Bronchial epithelial cell (primary cell): ENCODE measurements around the gene SYT17. TPM values are rescaled to one million over a fixed set of nuclear protein-coding genes. Genes with fewer than 3 reads are reported as not detected.

ENCODE experiments used
- DNase-seq: peaks from one replicate; pipeline ENCODE4 v3.0.0-alpha.2; 2010; ENCODE audit warnings: low read depth
- FAIRE-seq: peaks from 2 replicates; lab custom pipeline; 2011; peaks lifted over from hg19 to GRCh38; lab: Jason Lieb, UNC
- H3K27me3 ChIP-seq: 2 replicates; pipeline ENCODE4 v1.5.1; 2011; ENCODE audit warnings: low read length; ENCODE audit not compliant: control insufficient read depth, insufficient read depth
- H3K36me3 ChIP-seq: 2 replicates; pipeline ENCODE4 v1.5.1; 2011; ENCODE audit warnings: low read length; ENCODE audit not compliant: control insufficient read depth, insufficient read depth
- H3K4me3 ChIP-seq: 2 replicates; pipeline ENCODE4 v1.5.1; 2011; ENCODE audit warnings: mild to moderate bottlenecking, low read depth, low read length, control low read depth
- total RNA-seq: library from RNA; depleted of rRNA; stranded (reverse); fragments of >200 nt; gene quantifications from 2 replicates; pipeline ENCODE4 v1.2.1, GENCODE V29; 2014
- TF ChIP-seq, protein P1 (sequence below): IDR thresholded peaks from 2 replicates; pipeline ENCODE4 v1.5.1; 2011; ENCODE audit warnings: mild to moderate bottlenecking, moderate library complexity, low read length, control low read depth, inconsistent platforms; ENCODE audit not compliant: insufficient read depth, severe bottlenecking

Gene SYT17
- total RNA-seq, 1 donor from 2014 or later, result 1.1 TPM

DNA sequence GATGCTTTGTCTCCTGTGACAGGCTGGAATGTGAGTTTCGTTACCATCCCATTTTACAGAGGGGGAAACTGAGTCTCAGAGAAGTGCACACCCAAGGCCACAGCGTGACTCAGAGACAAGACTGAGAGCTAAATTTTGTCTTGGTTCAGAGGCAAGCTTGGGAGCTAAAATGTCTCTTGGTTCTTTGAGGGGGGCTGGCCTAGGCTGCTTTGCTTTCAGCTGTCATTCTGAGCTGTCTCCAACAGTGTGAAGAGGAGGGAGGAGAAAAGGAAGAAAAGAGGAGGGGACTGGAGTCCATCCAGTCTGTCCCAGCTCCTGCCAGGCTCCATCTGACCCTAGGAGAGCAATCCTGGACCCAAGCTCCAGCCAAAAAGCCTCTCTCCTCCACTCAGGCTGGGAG is 117.4 kb downstream of the SYT17 start, which contains the start of gene CLEC19A:
Gene CLEC19A, plus strand, starts transcription at position 301 of the 400 bp plus-strand sequence. CDS start 121 bp downstream, outside the sequence.
- Histone ChIP-seq H3K27me3 (peaks cover 1% of the 10 kb centered on the region), H3K4me3 (no peak within 1 kb of the TSS), H3K36me3 (no peaks in the 10 kb centered on the region)
- no peak for FAIRE-seq
- TF ChIP-seq, protein P1, sequence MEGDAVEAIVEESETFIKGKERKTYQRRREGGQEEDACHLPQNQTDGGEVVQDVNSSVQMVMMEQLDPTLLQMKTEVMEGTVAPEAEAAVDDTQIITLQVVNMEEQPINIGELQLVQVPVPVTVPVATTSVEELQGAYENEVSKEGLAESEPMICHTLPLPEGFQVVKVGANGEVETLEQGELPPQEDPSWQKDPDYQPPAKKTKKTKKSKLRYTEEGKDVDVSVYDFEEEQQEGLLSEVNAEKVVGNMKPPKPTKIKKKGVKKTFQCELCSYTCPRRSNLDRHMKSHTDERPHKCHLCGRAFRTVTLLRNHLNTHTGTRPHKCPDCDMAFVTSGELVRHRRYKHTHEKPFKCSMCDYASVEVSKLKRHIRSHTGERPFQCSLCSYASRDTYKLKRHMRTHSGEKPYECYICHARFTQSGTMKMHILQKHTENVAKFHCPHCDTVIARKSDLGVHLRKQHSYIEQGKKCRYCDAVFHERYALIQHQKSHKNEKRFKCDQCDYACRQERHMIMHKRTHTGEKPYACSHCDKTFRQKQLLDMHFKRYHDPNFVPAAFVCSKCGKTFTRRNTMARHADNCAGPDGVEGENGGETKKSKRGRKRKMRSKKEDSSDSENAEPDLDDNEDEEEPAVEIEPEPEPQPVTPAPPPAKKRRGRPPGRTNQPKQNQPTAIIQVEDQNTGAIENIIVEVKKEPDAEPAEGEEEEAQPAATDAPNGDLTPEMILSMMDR, result no peak
- DNase-seq, result no peak

DNA sequence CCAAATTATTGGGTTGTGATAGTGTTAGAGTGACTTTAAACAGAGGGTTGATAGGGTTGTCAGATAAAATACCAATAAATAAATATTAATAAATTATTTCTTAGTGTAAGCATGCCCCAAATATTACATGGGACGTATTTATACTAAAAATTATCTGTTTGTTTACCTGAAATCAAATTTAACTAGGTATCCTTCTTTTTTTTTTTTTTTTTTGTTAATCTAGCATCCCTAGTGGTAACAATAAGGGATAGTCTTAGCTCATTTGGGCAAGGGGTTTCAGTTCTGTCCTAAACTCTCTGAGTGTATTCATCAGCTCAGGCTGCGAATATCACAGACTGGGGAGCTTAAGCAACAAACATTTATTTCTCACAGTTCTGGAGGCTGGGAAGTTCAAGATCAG is 118.8 kb downstream of the SYT17 start:
- FAIRE-seq, result no peak

DNA sequence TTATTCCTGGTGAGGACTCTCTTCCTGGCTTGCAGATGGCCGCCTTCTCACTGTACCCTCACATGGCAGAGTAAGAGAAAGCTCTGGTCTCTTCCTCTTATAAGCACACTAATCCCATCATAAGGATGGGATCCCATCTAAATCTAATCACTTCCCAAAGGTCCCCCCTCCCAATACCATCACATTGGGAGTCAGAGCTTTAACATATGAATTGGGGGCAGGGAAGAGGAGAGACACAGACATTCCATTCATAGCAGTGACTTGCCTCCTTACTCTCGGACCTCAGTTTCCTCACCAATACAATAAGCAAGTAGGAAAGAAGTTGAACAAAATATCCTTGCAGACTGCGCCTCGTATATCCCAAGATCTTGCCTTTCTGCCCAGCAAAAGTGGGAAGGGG is 119.2 kb downstream of the SYT17 start:
- DNase-seq (no peak), FAIRE-seq (no peak)
- Histone ChIP-seq H3K27me3 (peaks cover 1% of the 10 kb centered on the region), H3K4me3 (no peak overlapping the region), H3K36me3 (no peaks in the 10 kb centered on the region)
- TF ChIP-seq, protein P1, result no peak

More for the DNA sequence above, 118.8 kb downstream of the SYT17 start:
- no peak for DNase-seq
- H3K36me3 ChIP-seq, result no peaks in the 10 kb centered on the region
- H3K27me3 ChIP-seq, result peaks cover 1% of the 10 kb centered on the region
- H3K4me3 ChIP-seq, result no peak overlapping the region
- TF ChIP-seq, protein P1, result no peak

DNA sequence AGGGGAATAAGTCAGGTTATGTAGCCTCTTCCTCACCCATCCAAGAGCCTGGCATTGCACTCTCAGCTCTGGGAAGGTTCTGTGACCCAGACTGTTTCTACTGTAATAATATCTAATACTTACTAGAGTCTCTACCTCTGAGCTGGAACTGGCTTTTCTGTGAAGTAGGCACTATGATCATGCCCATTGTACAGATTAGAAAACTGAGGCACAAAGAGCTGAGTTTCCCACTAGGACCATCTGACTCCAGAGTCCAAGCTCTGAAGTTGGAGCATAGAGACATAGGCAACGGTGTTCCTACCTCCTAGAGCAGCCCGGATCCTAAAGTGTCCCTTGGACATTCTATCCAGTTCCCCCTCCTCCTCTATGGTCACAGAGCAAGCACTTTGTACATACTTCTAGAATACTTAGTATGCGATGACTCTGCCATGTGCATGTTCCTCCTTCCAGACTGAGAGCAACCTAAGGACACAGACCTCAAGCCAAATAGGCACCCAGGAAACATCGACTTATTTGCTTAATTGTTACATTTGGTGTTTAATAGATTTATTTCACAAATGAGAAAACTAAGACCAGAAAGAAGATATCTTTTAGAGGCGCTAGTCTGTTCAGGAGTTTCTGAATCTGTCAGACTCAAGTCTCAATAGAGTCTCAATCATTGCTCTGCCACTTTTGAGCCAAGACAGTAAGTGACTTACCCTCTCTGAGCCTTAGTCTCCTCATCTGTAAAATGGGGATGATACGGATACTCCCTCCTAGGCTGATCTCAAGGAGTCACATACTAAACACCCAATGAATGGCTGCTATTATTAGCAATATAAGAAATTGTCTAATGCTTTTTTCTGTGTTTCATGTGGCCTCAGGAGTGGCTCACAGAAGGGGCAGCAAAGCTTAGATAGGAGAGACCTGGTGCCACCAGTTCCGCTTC is 121.1 kb downstream of the SYT17 start:
- no peak for DNase-seq
- H3K27me3 ChIP-seq, result peaks cover 1% of the 10 kb centered on the region
- TF ChIP-seq, protein P1, result no peak
- H3K4me3 ChIP-seq, result no peak overlapping the region
- no peaks in the 10 kb centered on the region for H3K36me3 ChIP-seq
- no peak for FAIRE-seq

DNA sequence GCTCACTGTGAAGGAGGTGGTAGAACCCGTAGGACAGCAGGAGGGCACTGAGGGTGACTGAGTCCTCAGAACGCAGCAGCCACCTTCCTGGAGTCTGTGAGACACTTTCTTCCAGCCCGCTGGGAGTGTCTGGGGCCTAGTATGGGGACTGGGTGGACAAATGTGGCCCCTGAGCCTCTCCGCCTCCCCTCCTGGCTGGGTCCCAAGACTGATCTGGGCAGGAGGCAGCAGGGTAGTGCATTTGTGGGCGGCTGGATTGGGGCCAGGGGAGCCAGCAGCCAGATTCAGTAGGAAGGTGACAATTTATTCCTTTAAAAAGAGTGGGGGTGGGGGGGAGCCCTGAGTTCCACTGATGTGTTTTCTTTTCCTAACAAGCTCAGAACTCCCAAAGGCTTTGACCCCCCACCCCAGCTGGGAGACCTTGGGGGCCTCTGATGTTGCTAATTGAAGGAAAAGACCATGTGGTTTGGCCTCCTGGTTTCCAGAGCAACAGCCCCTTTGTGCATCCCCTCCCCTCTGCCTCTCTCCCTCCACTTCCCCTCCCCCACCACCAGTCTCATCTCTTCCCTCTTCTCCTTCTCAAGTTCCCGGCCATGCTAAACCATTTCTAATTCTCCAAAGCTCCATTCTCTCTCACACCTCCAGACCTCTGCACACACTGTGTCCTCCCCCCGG is 121.9 kb downstream of the SYT17 start:
- Histone ChIP-seq H3K36me3 (no peaks in the 10 kb centered on the region), H3K27me3 (peaks cover 1% of the 10 kb centered on the region), H3K4me3 (no peak overlapping the region)
- no peak for FAIRE-seq
- TF ChIP-seq, protein P1, result no peak
- DNase-seq, result no peak
